Measurements from ENCODE around the gene DENND4C.

The DENND4C gene

DNA sequence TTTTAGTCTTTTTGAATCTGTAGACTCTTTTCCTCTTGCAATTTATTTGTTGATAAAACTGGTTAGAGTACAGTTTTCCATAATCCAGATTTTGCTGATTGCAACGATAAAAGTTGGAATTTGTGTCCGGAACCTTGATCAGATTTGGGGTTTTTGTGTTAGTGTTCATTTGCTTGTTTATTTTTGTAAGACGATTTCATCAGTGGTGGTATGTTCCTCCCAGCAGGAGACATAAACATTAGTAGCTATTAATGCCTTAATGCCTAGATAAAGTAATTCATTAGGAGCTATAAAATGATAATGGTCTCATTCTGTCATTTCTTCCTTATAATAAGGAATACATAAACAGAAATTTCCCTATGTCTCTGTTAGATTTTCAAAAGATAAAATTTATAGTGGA, 128.2 kb downstream of the DENND4C start:
- H3K9ac ChIP-seq, result no peak overlapping the region
- no peaks in the 10 kb centered on the region for H3K36me3 ChIP-seq (ENCODE audit: control insufficient read depth, insufficient read depth, low read length)
- H3K4me3 ChIP-seq (ENCODE audit: low read depth, low read length), result no peak overlapping the region
- no peak overlapping the region for H3K27ac ChIP-seq
- no peak overlapping the region for H2AFZ ChIP-seq
- H3K27me3 ChIP-seq (ENCODE audit: control insufficient read depth, insufficient read depth, low read length), result no peaks in the 10 kb centered on the region
- TF ChIP-seq CTCF (IDR thresholded peaks at IDR 0.05), result no peak
- H3K79me2 ChIP-seq, result no peaks in the 10 kb centered on the region
- H3K4me2 ChIP-seq (ENCODE audit: low read length), result no peak overlapping the region
- no peaks in the 10 kb centered on the region for H3K9me3 ChIP-seq (ENCODE audit: control insufficient read depth, low read length)
- H3K4me1 ChIP-seq, result no peaks in the 10 kb centered on the region

DNA sequence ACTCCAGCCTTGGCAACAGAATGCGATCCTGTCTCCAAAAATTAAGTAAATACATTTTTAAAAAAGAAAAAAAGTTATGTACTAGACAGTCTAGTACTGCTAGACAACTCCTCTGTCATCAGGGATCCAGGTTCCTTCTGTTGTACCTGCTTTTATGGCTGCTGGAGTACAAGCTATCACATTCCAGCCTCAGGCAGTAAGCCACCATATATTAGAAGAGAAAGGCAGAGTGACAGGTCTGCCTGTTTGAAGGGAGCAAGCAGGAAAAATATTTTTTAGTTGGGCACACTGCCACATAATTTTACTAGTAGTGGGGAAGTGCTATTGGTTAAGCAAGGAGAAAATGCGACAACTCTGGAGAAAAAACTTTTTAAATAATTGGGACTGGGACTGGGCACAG, 138.6 kb downstream of the DENND4C start:
- no peak overlapping the region for H3K4me3 ChIP-seq (ENCODE audit: low read depth, low read length)
- no peaks in the 10 kb centered on the region for H3K36me3 ChIP-seq (ENCODE audit: control insufficient read depth, insufficient read depth, low read length)
- H2AFZ ChIP-seq, result no peak overlapping the region
- H3K4me1 ChIP-seq, result no peaks in the 10 kb centered on the region
- H3K4me2 ChIP-seq (ENCODE audit: low read length), result no peak overlapping the region
- no peaks in the 10 kb centered on the region for H3K79me2 ChIP-seq
- no peaks in the 10 kb centered on the region for H3K27me3 ChIP-seq (ENCODE audit: control insufficient read depth, insufficient read depth, low read length)
- H3K9ac ChIP-seq, result no peak overlapping the region
- H3K27ac ChIP-seq, result no peak overlapping the region
- no peaks in the 10 kb centered on the region for H3K9me3 ChIP-seq (ENCODE audit: control insufficient read depth, low read length)
- TF ChIP-seq CTCF (IDR thresholded peaks at IDR 0.05), result no peak

- no peak for TF ChIP-seq CTCF (IDR thresholded peaks at IDR 0.05)
- Histone ChIP-seq H3K9ac (no peak overlapping the region), H3K27ac (no peak overlapping the region), H3K4me1 (no peaks in the 10 kb centered on the region), H3K9me3 (ENCODE audit: control insufficient read depth, low read length) (no peaks in the 10 kb centered on the region), H3K4me3 (ENCODE audit: low read depth, low read length) (no peak overlapping the region), H3K79me2 (no peaks in the 10 kb centered on the region), H3K4me2 (ENCODE audit: low read length) (no peak overlapping the region), H3K27me3 (ENCODE audit: control insufficient read depth, insufficient read depth, low read length) (no peaks in the 10 kb centered on the region), H3K36me3 (ENCODE audit: control insufficient read depth, insufficient read depth, low read length) (no peaks in the 10 kb centered on the region), H2AFZ (no peak overlapping the region)
These were observed 141.4 kb downstream of the DENND4C start for GRCh38 chr9:19371942-19372341.

DNA sequence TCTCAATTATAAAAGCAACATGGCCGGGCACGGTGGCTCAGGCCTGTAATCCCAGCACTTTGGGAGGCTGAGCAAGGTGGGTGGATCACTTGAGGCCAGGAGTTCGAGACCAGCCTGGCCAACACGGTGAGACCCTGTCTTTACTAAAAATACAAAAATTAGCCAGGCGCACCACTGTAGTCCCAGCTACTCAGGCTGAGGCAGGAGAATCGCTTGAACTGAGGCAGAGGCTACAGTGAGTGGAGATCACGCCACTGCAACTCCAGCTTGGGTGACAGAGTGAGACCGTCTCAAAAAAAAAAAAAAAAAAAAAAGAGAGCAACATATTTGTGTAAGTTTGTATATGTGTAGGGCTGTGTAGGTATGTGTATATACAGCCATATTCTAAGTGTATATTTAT, 142.1 kb downstream of the DENND4C start:
- Histone ChIP-seq H3K27ac (no peak overlapping the region), H3K4me1 (no peaks in the 10 kb centered on the region), H3K36me3 (ENCODE audit: control insufficient read depth, insufficient read depth, low read length) (no peaks in the 10 kb centered on the region), H3K4me3 (ENCODE audit: low read depth, low read length) (no peak overlapping the region), H2AFZ (no peak overlapping the region), H3K9me3 (ENCODE audit: control insufficient read depth, low read length) (no peaks in the 10 kb centered on the region), H3K27me3 (ENCODE audit: control insufficient read depth, insufficient read depth, low read length) (no peaks in the 10 kb centered on the region), H3K4me2 (ENCODE audit: low read length) (no peak overlapping the region), H3K79me2 (no peaks in the 10 kb centered on the region), H3K9ac (no peak overlapping the region)
- no peak for TF ChIP-seq CTCF (IDR thresholded peaks at IDR 0.05)

DNA sequence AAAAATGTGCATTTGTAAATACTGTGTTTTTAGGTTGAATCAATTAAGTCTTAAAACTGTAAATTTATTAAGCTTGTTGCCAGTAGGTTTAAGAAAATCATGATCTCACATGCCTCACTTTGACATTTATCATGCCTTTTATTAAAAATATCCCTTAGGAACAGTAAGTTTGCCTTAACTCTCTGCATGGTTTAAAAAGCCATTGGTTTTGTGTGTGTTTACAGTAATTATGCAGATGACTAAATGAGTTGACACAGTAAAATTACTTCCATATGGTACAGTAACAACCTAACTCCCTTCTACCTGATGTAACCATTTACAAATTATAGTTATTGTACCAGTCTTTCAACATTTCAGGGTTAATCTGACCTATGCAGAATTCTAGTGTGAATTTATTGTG, 143.0 kb downstream of the DENND4C start:
- Histone ChIP-seq H3K36me3 (ENCODE audit: control insufficient read depth, insufficient read depth, low read length) (no peaks in the 10 kb centered on the region), H2AFZ (no peak overlapping the region), H3K4me1 (no peaks in the 10 kb centered on the region), H3K79me2 (no peaks in the 10 kb centered on the region), H3K27ac (no peak overlapping the region), H3K9me3 (ENCODE audit: control insufficient read depth, low read length) (no peaks in the 10 kb centered on the region), H3K4me3 (ENCODE audit: low read depth, low read length) (no peak overlapping the region), H3K27me3 (ENCODE audit: control insufficient read depth, insufficient read depth, low read length) (no peaks in the 10 kb centered on the region), H3K4me2 (ENCODE audit: low read length) (no peak overlapping the region), H3K9ac (no peak overlapping the region)
- no peak for TF ChIP-seq CTCF (IDR thresholded peaks at IDR 0.05)
